Measurements from ENCODE around the gene RAI14.

The RAI14 gene

DNA sequence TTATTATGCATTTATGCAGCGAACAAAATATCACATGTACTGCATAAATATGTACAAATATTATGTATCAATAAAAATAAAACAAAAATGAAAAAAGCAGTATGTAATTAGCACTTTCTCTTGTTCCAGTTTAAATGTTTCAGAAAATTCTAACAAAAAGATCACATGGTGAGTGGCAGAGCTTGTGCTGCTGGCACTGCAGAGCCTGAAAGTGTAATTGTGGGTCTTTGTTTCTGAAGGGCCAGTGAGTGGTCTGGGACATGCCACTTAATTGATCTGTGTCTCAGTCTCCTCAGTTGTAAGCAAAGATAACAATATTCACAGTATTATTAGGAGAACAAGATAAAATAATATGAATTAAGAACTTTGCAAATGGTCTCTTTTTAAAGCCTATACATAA lies 39.5 kb upstream of the RAI14 start:
- H3K4me1 ChIP-seq (ENCODE audit: low read length): no peaks in the 10 kb centered on the region
- no peaks in the 10 kb centered on the region for H3K9me3 ChIP-seq (replicated peaks; ENCODE audit: insufficient read depth, low read length)
- no peaks in the 10 kb centered on the region for H3K9me2 ChIP-seq (replicated peaks; ENCODE audit: insufficient read depth, low read length)
- DNase-seq: no peak
- H3K27me3 ChIP-seq (replicated peaks; ENCODE audit: insufficient read depth, low read length): no peaks in the 10 kb centered on the region
- no peak overlapping the region for H3K27ac ChIP-seq (ENCODE audit: low read length)
- H3K79me2 ChIP-seq (ENCODE audit: low read length): no peaks in the 10 kb centered on the region
- H3K36me3 ChIP-seq (replicated peaks; ENCODE audit: insufficient read depth, low read length): no peaks in the 10 kb centered on the region
- no peak overlapping the region for H2AFZ ChIP-seq (ENCODE audit: low read length)
- no peak overlapping the region for H3K9ac ChIP-seq (ENCODE audit: low read length)
- no peak overlapping the region for H3K4me2 ChIP-seq (ENCODE audit: low read depth, low read length)
- H3K4me3 ChIP-seq (ENCODE audit: low read length): no peak overlapping the region
- no peaks in the 10 kb centered on the region for H3F3A ChIP-seq (ENCODE audit: insufficient read depth, low read length)
- TF ChIP-seq, protein P1, sequence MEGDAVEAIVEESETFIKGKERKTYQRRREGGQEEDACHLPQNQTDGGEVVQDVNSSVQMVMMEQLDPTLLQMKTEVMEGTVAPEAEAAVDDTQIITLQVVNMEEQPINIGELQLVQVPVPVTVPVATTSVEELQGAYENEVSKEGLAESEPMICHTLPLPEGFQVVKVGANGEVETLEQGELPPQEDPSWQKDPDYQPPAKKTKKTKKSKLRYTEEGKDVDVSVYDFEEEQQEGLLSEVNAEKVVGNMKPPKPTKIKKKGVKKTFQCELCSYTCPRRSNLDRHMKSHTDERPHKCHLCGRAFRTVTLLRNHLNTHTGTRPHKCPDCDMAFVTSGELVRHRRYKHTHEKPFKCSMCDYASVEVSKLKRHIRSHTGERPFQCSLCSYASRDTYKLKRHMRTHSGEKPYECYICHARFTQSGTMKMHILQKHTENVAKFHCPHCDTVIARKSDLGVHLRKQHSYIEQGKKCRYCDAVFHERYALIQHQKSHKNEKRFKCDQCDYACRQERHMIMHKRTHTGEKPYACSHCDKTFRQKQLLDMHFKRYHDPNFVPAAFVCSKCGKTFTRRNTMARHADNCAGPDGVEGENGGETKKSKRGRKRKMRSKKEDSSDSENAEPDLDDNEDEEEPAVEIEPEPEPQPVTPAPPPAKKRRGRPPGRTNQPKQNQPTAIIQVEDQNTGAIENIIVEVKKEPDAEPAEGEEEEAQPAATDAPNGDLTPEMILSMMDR (IDR thresholded peaks at IDR 0.05; ENCODE audit: low read length): no peak
- no peak for TF ChIP-seq EZH2phosphoT487 (IDR thresholded peaks at IDR 0.05; ENCODE audit: low read length)
- TF ChIP-seq EZH2 (optimal IDR thresholded peaks at IDR 0.05; ENCODE audit: low read depth, low read length): no peak
- H4K20me1 ChIP-seq (ENCODE audit: insufficient read depth, low read length): no peaks in the 10 kb centered on the region

DNA sequence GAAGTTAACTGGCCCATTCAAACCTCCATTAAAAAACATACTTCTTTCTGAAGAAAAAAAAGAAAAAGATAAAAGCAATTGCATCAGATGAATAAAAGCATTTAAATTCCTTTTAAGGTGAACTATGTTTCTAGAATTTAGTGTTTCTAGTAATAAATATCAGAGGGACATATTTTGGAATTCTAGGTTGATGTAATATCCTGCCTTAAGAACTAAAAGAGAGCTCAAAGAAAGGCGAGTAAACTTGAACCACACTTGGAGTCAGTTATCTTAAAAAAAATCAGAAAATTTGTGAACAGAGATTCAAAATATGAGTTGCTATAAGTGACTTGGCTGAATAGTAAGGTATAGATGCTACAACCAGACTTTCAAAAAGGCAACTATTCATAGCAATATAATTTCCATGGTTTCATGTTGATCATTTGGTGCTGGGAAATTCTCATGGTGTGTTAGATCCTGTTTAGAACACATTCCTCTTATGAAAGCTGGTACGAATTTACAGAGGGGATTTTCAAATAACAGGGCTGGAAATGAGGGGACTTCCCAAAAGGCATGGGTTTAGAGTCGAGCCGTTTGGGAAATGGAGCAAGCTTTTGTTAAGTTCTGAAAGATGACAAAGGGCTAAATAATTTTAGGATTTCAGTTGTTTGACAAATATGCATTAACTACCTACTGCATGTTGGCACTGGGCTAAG lies 37.6 kb upstream of the RAI14 start:
- H3K9me3 ChIP-seq (replicated peaks; ENCODE audit: insufficient read depth, low read length): no peaks in the 10 kb centered on the region
- no peak for TF ChIP-seq EZH2phosphoT487 (IDR thresholded peaks at IDR 0.05; ENCODE audit: low read length)
- TF ChIP-seq, protein P1 (IDR thresholded peaks at IDR 0.05; ENCODE audit: low read length): no peak
- no peak for TF ChIP-seq EZH2 (optimal IDR thresholded peaks at IDR 0.05; ENCODE audit: low read depth, low read length)
- H3K36me3 ChIP-seq (replicated peaks; ENCODE audit: insufficient read depth, low read length): no peaks in the 10 kb centered on the region
- H3K27me3 ChIP-seq (replicated peaks; ENCODE audit: insufficient read depth, low read length): no peaks in the 10 kb centered on the region
- H3F3A ChIP-seq (ENCODE audit: insufficient read depth, low read length): no peaks in the 10 kb centered on the region
- H2AFZ ChIP-seq (ENCODE audit: low read length): no peak overlapping the region
- no peak overlapping the region for H3K27ac ChIP-seq (ENCODE audit: low read length)
- DNase-seq: no peak
- H3K4me1 ChIP-seq (ENCODE audit: low read length): no peaks in the 10 kb centered on the region
- no peaks in the 10 kb centered on the region for H3K9me2 ChIP-seq (replicated peaks; ENCODE audit: insufficient read depth, low read length)
- no peak overlapping the region for H3K4me2 ChIP-seq (ENCODE audit: low read depth, low read length)
- no peaks in the 10 kb centered on the region for H4K20me1 ChIP-seq (ENCODE audit: insufficient read depth, low read length)
- H3K4me3 ChIP-seq (ENCODE audit: low read length): no peak overlapping the region
- no peaks in the 10 kb centered on the region for H3K79me2 ChIP-seq (ENCODE audit: low read length)
- H3K9ac ChIP-seq (ENCODE audit: low read length): no peak overlapping the region

DNA sequence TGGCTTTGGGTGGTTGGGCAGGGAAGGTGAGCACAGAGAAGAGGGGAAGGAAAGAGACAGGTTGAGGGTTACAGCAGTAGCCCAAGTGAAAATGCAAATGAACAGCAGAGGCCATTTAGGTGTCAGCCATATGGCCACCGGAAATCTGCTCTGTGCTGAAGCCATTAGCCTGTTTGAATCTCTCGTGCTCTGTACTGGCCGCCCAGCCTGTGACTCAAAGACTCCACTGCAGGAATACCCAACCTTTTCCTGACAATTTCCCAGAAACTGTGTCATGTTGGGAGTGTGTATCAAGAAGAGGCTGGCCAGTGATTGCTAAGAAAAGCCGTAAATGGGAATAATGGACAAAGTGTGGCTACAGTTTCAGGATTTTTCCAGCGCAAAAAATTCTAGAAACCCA lies 35.9 kb upstream of the RAI14 start:
- H2AFZ ChIP-seq (ENCODE audit: low read length): no peak overlapping the region

More for the DNA sequence above, 35.9 kb upstream of the RAI14 start:
- no peaks in the 10 kb centered on the region for H3K79me2 ChIP-seq (ENCODE audit: low read length)
- DNase-seq: no peak
- H3F3A ChIP-seq (ENCODE audit: insufficient read depth, low read length): no peaks in the 10 kb centered on the region
- no peaks in the 10 kb centered on the region for H3K9me2 ChIP-seq (replicated peaks; ENCODE audit: insufficient read depth, low read length)
- TF ChIP-seq EZH2 (optimal IDR thresholded peaks at IDR 0.05; ENCODE audit: low read depth, low read length): no peak
- no peak overlapping the region for H3K4me2 ChIP-seq (ENCODE audit: low read depth, low read length)
- no peak overlapping the region for H3K4me3 ChIP-seq (ENCODE audit: low read length)
- H3K9ac ChIP-seq (ENCODE audit: low read length): no peak overlapping the region
- no peak overlapping the region for H3K27ac ChIP-seq (ENCODE audit: low read length)
- H4K20me1 ChIP-seq (ENCODE audit: insufficient read depth, low read length): no peaks in the 10 kb centered on the region
- no peaks in the 10 kb centered on the region for H3K9me3 ChIP-seq (replicated peaks; ENCODE audit: insufficient read depth, low read length)
- no peaks in the 10 kb centered on the region for H3K27me3 ChIP-seq (replicated peaks; ENCODE audit: insufficient read depth, low read length)
- no peaks in the 10 kb centered on the region for H3K36me3 ChIP-seq (replicated peaks; ENCODE audit: insufficient read depth, low read length)
- H3K4me1 ChIP-seq (ENCODE audit: low read length): no peaks in the 10 kb centered on the region

All from MM.1S (cell line).